ENCODE data around the gene TXNDC2.

The TXNDC2 gene

GRCh38 chr18:9914584-9915290 lies 29.0 kb downstream of the TXNDC2 start:
- peak; percentile 13 for DNase-seq

- DNase-seq, result no peak
These were observed 29.7 kb downstream of the TXNDC2 start for GRCh38 chr18:9915291-9916076.

GRCh38 chr18:9916077-9916639 lies 30.4 kb downstream of the TXNDC2 start:
- DNase-seq, result no peak

- no peak for DNase-seq
These were observed 31.0 kb downstream of the TXNDC2 start for GRCh38 chr18:9916808-9917207.

- DNase-seq, result no peak
These were observed 32.4 kb downstream of the TXNDC2 start for GRCh38 chr18:9918016-9918680.

- no peak for DNase-seq
These were observed 33.9 kb downstream of the TXNDC2 start for GRCh38 chr18:9919564-9920232.

- no peak for DNase-seq
These were observed 37.0 kb downstream of the TXNDC2 start for GRCh38 chr18:9922592-9923311.

- no peak for DNase-seq
These were observed 38.7 kb downstream of the TXNDC2 start for GRCh38 chr18:9924371-9924943.

- no peak for DNase-seq
These were observed 39.6 kb downstream of the TXNDC2 start for GRCh38 chr18:9925369-9925768.

- no peak for DNase-seq
These were observed 40.0 kb downstream of the TXNDC2 start for GRCh38 chr18:9925795-9926194.

- DNase-seq, result no peak
These were observed 40.6 kb downstream of the TXNDC2 start for GRCh38 chr18:9926223-9926894.

GRCh38 chr18:9926977-9927376 lies 41.2 kb downstream of the TXNDC2 start:
- no peak for DNase-seq

- DNase-seq, result no peak
These were observed 41.8 kb downstream of the TXNDC2 start for GRCh38 chr18:9927392-9928063.

GRCh38 chr18:9928646-9929259 lies 43.0 kb downstream of the TXNDC2 start:
- DNase-seq, result no peak

GRCh38 chr18:9930299-9930884 lies 44.6 kb downstream of the TXNDC2 start:
- DNase-seq, result no peak

GRCh38 chr18:9931146-9931545 lies 45.4 kb downstream of the TXNDC2 start:
- DNase-seq, result no peak

GRCh38 chr18:9931678-9932077 lies 45.9 kb downstream of the TXNDC2 start:
- DNase-seq, result no peak

- no peak for DNase-seq
These were observed 48.1 kb downstream of the TXNDC2 start for GRCh38 chr18:9933865-9934264.

GRCh38 chr18:9934274-9934673 lies 48.5 kb downstream of the TXNDC2 start:
- DNase-seq, result no peak

Measured in T1000 (cell line).